Activated CD4-positive, alpha-beta T cell treated with anti-CD3 and anti-CD28 coated beads, Interleukin-2, amount 10 ng/mL, durations not matched to agents 7 days and 5 days (primary cell): ENCODE data around the gene QSER1. TPM values are rescaled to one million over a fixed set of nuclear protein-coding genes. Genes with fewer than 3 reads are reported as not detected.

ENCODE experiments used
- CTCF ChIA-PET: fragments of 350-600 bp; sonication (Branson Sonifier 250); formaldehyde crosslinking; loops from one replicate; lab custom pipeline; 2021; ENCODE audit warnings: antibody characterized with exemption; lab: Charles Lee
- POLR2A ChIA-PET: fragments of 350-600 bp; sonication (Branson Sonifier 250); formaldehyde crosslinking; loops from one replicate; lab custom pipeline; 2021; ENCODE audit warnings: antibody characterized with exemption; lab: Charles Lee
- DNase-seq: peaks from one replicate; pipeline ENCODE4 v3.0.0-alpha.2; 2020
- H3K27ac Mint-ChIP-seq: one replicate; pipeline ENCODE4 v1.8.0; 2021; ENCODE audit warnings: mild to moderate bottlenecking, moderate library complexity, mixed read lengths
- H3K27me3 Mint-ChIP-seq: one replicate; pipeline ENCODE4 v1.8.0; 2021; ENCODE audit warnings: mixed read lengths
- H3K36me3 Mint-ChIP-seq: one replicate; pipeline ENCODE4 v1.8.0; 2021; ENCODE audit warnings: low read depth, mixed read lengths
- H3K4me1 Mint-ChIP-seq: one replicate; pipeline ENCODE4 v1.8.0; 2021; ENCODE audit warnings: mixed read lengths
- H3K4me3 Mint-ChIP-seq: one replicate; pipeline ENCODE4 v1.8.0; 2021; ENCODE audit warnings: mild to moderate bottlenecking, moderate library complexity, mixed read lengths
- H3K9me3 Mint-ChIP-seq: one replicate; pipeline ENCODE4 v1.8.0; 2021; ENCODE audit warnings: mixed read lengths
- total RNA-seq, 2 experiments: library from RNA; stranded (reverse); gene quantifications; one replicate each; pipeline ENCODE4 v1.2.3, GENCODE V29; 2021

QSER1 gene
- total RNA-seq, 2 experiments from 2014 or later = 12.3 to 18.0 TPM

- H3K4me3 Mint-ChIP-seq = peak overlapping the region; percentile 96
- peaks cover 9% of the 10 kb centered on the region for H3K27me3 Mint-ChIP-seq
- ChIA-PET CTCF (interaction anchor here (1.2 to 1.6 kb wide), 3 partner anchors 8 to 172 kb away, joined by 3 to 5 read pairs (median 4); no protein-coding TSS in a partner anchor), POLR2A (no interaction called here)
- peak overlapping the region; percentile 96 for H3K27ac Mint-ChIP-seq
- peaks cover 38% of the 10 kb centered on the region for H3K4me1 Mint-ChIP-seq
- DNase-seq = peak; percentile 37
- H3K36me3 Mint-ChIP-seq = no peaks in the 10 kb centered on the region
- no peaks in the 10 kb centered on the region for H3K9me3 Mint-ChIP-seq
Observed at GRCh38 chr11:32893343-32894148, 935 bp downstream of the QSER1 start.

GRCh38 chr11:32894149-32894827, 1.7 kb downstream of the QSER1 start:
- peak; percentile 39 for DNase-seq
- Mint-ChIP-seq H3K36me3 (peaks cover 2% of the 10 kb centered on the region), H3K4me1 (peaks cover 45% of the 10 kb centered on the region), H3K4me3 (peak overlapping the region; percentile 96), H3K9me3 (no peaks in the 10 kb centered on the region), H3K27ac (peak overlapping the region; percentile 96), H3K27me3 (peaks cover 9% of the 10 kb centered on the region)
- ChIA-PET CTCF (interaction anchor here (0.6 to 1.6 kb wide), 4 partner anchors 9 to 794 kb away, joined by 3 to 5 read pairs (median 4); no protein-coding TSS in a partner anchor), POLR2A (interaction anchor here (0.5 kb wide), 1 partner anchor 24 kb away, joined by 6 read pairs; no protein-coding TSS in a partner anchor)

GRCh38 chr11:32894921-32895320, 2.3 kb downstream of the QSER1 start:
- H3K36me3 Mint-ChIP-seq = peaks cover 6% of the 10 kb centered on the region
- H3K4me1 Mint-ChIP-seq = peaks cover 51% of the 10 kb centered on the region
- no peak overlapping the region for H3K27ac Mint-ChIP-seq
- ChIA-PET CTCF (interaction anchor here (0.6 to 1.6 kb wide), 4 partner anchors 10 to 793 kb away, joined by 3 to 5 read pairs (median 4); no protein-coding TSS in a partner anchor), POLR2A (no interaction called here)
- no peak overlapping the region for H3K4me3 Mint-ChIP-seq
- no peaks in the 10 kb centered on the region for H3K9me3 Mint-ChIP-seq
- H3K27me3 Mint-ChIP-seq = peaks cover 9% of the 10 kb centered on the region
- no peak for DNase-seq

GRCh38 chr11:32895471-32895870, 2.9 kb downstream of the QSER1 start:
- no peaks in the 10 kb centered on the region for H3K9me3 Mint-ChIP-seq
- ChIA-PET CTCF (interaction anchor here (1.6 kb wide), 1 partner anchor 170 kb away, joined by 5 read pairs; no protein-coding TSS in a partner anchor), POLR2A (no interaction called here)
- H3K27ac Mint-ChIP-seq = no peak overlapping the region
- H3K4me1 Mint-ChIP-seq = peaks cover 53% of the 10 kb centered on the region
- no peak for DNase-seq
- H3K36me3 Mint-ChIP-seq = peaks cover 6% of the 10 kb centered on the region
- peaks cover 6% of the 10 kb centered on the region for H3K27me3 Mint-ChIP-seq
- no peak overlapping the region for H3K4me3 Mint-ChIP-seq

- Mint-ChIP-seq H3K9me3 (no peaks in the 10 kb centered on the region), H3K27me3 (no peaks in the 10 kb centered on the region), H3K27ac (no peak overlapping the region), H3K4me3 (no peak overlapping the region), H3K36me3 (peaks cover 11% of the 10 kb centered on the region), H3K4me1 (peaks cover 48% of the 10 kb centered on the region)
- ChIA-PET POLR2A (no interaction called here), CTCF (no interaction called here)
- no peak for DNase-seq
Observed at GRCh38 chr11:32897103-32897502, 4.5 kb downstream of the QSER1 start.

- H3K4me3 Mint-ChIP-seq = no peak overlapping the region
- peak overlapping the region; percentile 34 for H3K27ac Mint-ChIP-seq
- ChIA-PET CTCF (no interaction called here), POLR2A (no interaction called here)
- no peaks in the 10 kb centered on the region for H3K27me3 Mint-ChIP-seq
- no peaks in the 10 kb centered on the region for H3K9me3 Mint-ChIP-seq
- peaks cover 11% of the 10 kb centered on the region for H3K36me3 Mint-ChIP-seq
- no peak for DNase-seq
- H3K4me1 Mint-ChIP-seq = peaks cover 42% of the 10 kb centered on the region
Observed at GRCh38 chr11:32899438-32899837, 6.8 kb downstream of the QSER1 start.

GRCh38 chr11:32902089-32902665, 9.6 kb downstream of the QSER1 start:
- ChIA-PET CTCF (interaction anchor here (0.6 to 1.0 kb wide), 2 partner anchors 53 to 66 kb away, joined by 3 read pairs; no protein-coding TSS in a partner anchor), POLR2A (no interaction called here)
- peaks cover 16% of the 10 kb centered on the region for H3K36me3 Mint-ChIP-seq
- H3K4me3 Mint-ChIP-seq = no peak overlapping the region
- H3K27me3 Mint-ChIP-seq = no peaks in the 10 kb centered on the region
- H3K9me3 Mint-ChIP-seq = no peaks in the 10 kb centered on the region
- peaks cover 28% of the 10 kb centered on the region for H3K4me1 Mint-ChIP-seq
- no peak overlapping the region for H3K27ac Mint-ChIP-seq
- no peak for DNase-seq

GRCh38 chr11:32905028-32905667, 12.5 kb downstream of the QSER1 start:
- Mint-ChIP-seq H3K36me3 (peaks cover 13% of the 10 kb centered on the region), H3K27me3 (no peaks in the 10 kb centered on the region)
- CTCF ChIA-PET = no interaction called here

GRCh38 chr11:32908619-32909018, 16.0 kb downstream of the QSER1 start:
- DNase-seq = no peak
- POLR2A ChIA-PET = no interaction called here
- Mint-ChIP-seq H3K27me3 (no peaks in the 10 kb centered on the region), H3K27ac (no peak overlapping the region), H3K4me1 (peaks cover 1% of the 10 kb centered on the region), H3K9me3 (no peaks in the 10 kb centered on the region), H3K36me3 (peaks cover 12% of the 10 kb centered on the region), H3K4me3 (no peak overlapping the region)
- CTCF ChIA-PET = no interaction called here

More at GRCh38 chr11:32905028-32905667, 12.5 kb downstream of the QSER1 start:
- Mint-ChIP-seq H3K4me3 (no peak overlapping the region), H3K27ac (no peak overlapping the region), H3K9me3 (no peaks in the 10 kb centered on the region), H3K4me1 (peaks cover 6% of the 10 kb centered on the region)
- DNase-seq = no peak
- POLR2A ChIA-PET = no interaction called here

GRCh38 chr11:32911413-32911812, 18.8 kb downstream of the QSER1 start:
- no peaks in the 10 kb centered on the region for H3K27me3 Mint-ChIP-seq
- DNase-seq = no peak
- H3K4me3 Mint-ChIP-seq = no peak overlapping the region
- H3K27ac Mint-ChIP-seq = no peak overlapping the region
- H3K36me3 Mint-ChIP-seq = peaks cover 10% of the 10 kb centered on the region
- ChIA-PET POLR2A (no interaction called here), CTCF (no interaction called here)
- H3K9me3 Mint-ChIP-seq = no peaks in the 10 kb centered on the region
- peaks cover 1% of the 10 kb centered on the region for H3K4me1 Mint-ChIP-seq

GRCh38 chr11:32913445-32913844, 20.8 kb downstream of the QSER1 start:
- Mint-ChIP-seq H3K27ac (no peak overlapping the region), H3K4me3 (no peak overlapping the region), H3K36me3 (peaks cover 7% of the 10 kb centered on the region), H3K4me1 (peaks cover 6% of the 10 kb centered on the region), H3K27me3 (no peaks in the 10 kb centered on the region), H3K9me3 (no peaks in the 10 kb centered on the region)
- DNase-seq = no peak
- CTCF ChIA-PET = interaction anchor here (0.7 kb wide), 1 partner anchor 18 kb away, joined by 3 read pairs; no protein-coding TSS in a partner anchor
- POLR2A ChIA-PET = no interaction called here

- DNase-seq = no peak
- no peaks in the 10 kb centered on the region for H3K27me3 Mint-ChIP-seq
- POLR2A ChIA-PET = no interaction called here
- CTCF ChIA-PET = no interaction called here
- H3K36me3 Mint-ChIP-seq = peaks cover 4% of the 10 kb centered on the region
- H3K4me1 Mint-ChIP-seq = peaks cover 19% of the 10 kb centered on the region
- H3K27ac Mint-ChIP-seq = no peak overlapping the region
- H3K4me3 Mint-ChIP-seq = no peak overlapping the region
- H3K9me3 Mint-ChIP-seq = no peaks in the 10 kb centered on the region
Observed at GRCh38 chr11:32916361-32916760, 23.8 kb downstream of the QSER1 start.
